ENCODE data around the gene IL17REL.

DNA sequence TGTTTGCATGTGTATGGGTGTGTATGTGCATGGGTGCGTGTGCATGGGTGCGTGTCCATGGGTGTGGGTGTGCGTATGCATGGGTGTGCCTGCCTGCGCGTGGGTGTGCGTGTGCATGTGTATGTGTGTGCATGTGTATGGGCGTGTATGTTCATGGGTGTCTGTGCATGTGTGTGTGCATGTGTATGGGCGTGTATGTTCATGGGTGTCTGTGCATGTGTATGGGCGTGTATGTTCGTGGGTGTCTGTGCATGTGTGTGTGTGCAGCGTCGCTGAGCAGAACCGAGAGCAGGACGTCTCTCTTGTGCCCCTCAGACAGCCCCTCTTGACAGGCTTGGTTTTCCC, 13.9 kb downstream of the IL17REL start:
- no peak for TF ChIP-seq EED (IDR thresholded peaks at IDR 0.05; ENCODE audit: low read depth)
- no peak for TF ChIP-seq TCF12 (IDR thresholded peaks at IDR 0.05; ENCODE audit: low read depth, low read length)
- TF ChIP-seq, protein P1, sequence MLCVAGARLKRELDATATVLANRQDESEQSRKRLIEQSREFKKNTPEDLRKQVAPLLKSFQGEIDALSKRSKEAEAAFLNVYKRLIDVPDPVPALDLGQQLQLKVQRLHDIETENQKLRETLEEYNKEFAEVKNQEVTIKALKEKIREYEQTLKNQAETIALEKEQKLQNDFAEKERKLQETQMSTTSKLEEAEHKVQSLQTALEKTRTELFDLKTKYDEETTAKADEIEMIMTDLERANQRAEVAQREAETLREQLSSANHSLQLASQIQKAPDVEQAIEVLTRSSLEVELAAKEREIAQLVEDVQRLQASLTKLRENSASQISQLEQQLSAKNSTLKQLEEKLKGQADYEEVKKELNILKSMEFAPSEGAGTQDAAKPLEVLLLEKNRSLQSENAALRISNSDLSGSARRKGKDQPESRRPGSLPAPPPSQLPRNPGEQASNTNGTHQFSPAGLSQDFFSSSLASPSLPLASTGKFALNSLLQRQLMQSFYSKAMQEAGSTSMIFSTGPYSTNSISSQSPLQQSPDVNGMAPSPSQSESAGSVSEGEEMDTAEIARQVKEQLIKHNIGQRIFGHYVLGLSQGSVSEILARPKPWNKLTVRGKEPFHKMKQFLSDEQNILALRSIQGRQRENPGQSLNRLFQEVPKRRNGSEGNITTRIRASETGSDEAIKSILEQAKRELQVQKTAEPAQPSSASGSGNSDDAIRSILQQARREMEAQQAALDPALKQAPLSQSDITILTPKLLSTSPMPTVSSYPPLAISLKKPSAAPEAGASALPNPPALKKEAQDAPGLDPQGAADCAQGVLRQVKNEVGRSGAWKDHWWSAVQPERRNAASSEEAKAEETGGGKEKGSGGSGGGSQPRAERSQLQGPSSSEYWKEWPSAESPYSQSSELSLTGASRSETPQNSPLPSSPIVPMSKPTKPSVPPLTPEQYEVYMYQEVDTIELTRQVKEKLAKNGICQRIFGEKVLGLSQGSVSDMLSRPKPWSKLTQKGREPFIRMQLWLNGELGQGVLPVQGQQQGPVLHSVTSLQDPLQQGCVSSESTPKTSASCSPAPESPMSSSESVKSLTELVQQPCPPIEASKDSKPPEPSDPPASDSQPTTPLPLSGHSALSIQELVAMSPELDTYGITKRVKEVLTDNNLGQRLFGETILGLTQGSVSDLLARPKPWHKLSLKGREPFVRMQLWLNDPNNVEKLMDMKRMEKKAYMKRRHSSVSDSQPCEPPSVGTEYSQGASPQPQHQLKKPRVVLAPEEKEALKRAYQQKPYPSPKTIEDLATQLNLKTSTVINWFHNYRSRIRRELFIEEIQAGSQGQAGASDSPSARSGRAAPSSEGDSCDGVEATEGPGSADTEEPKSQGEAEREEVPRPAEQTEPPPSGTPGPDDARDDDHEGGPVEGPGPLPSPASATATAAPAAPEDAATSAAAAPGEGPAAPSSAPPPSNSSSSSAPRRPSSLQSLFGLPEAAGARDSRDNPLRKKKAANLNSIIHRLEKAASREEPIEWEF (IDR thresholded peaks at IDR 0.05; ENCODE audit: insufficient replicate concordance, low read depth, low read length) = no peak
- no peak for TF ChIP-seq EZH2 (IDR thresholded peaks at IDR 0.05; ENCODE audit: borderline replicate concordance, control insufficient read depth, low read depth, low read length)
- TF ChIP-seq BCL11A (IDR thresholded peaks at IDR 0.05; ENCODE audit: low read depth, low read length) = no peak
- TF ChIP-seq, protein P2, sequence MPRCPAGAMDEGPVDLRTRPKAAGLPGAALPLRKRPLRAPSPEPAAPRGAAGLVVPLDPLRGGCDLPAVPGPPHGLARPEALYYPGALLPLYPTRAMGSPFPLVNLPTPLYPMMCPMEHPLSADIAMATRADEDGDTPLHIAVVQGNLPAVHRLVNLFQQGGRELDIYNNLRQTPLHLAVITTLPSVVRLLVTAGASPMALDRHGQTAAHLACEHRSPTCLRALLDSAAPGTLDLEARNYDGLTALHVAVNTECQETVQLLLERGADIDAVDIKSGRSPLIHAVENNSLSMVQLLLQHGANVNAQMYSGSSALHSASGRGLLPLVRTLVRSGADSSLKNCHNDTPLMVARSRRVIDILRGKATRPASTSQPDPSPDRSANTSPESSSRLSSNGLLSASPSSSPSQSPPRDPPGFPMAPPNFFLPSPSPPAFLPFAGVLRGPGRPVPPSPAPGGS (IDR thresholded peaks at IDR 0.05; ENCODE audit: borderline replicate concordance, insufficient read depth, low read depth, low read length, poor library complexity, severe bottlenecking) = peak; percentile 60
- TF ChIP-seq ZNF384 (IDR thresholded peaks at IDR 0.05; ENCODE audit: borderline replicate concordance, low read depth, low read length) = no peak
- no peak for TF ChIP-seq JUNB (IDR thresholded peaks at IDR 0.05)
- no peak for TF ChIP-seq NFIC (IDR thresholded peaks at IDR 0.05; ENCODE audit: low read depth, low read length)
- TF ChIP-seq, protein P3, sequence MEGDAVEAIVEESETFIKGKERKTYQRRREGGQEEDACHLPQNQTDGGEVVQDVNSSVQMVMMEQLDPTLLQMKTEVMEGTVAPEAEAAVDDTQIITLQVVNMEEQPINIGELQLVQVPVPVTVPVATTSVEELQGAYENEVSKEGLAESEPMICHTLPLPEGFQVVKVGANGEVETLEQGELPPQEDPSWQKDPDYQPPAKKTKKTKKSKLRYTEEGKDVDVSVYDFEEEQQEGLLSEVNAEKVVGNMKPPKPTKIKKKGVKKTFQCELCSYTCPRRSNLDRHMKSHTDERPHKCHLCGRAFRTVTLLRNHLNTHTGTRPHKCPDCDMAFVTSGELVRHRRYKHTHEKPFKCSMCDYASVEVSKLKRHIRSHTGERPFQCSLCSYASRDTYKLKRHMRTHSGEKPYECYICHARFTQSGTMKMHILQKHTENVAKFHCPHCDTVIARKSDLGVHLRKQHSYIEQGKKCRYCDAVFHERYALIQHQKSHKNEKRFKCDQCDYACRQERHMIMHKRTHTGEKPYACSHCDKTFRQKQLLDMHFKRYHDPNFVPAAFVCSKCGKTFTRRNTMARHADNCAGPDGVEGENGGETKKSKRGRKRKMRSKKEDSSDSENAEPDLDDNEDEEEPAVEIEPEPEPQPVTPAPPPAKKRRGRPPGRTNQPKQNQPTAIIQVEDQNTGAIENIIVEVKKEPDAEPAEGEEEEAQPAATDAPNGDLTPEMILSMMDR (IDR thresholded peaks at IDR 0.05 in 2 of 3, conservative IDR thresholded peaks at IDR 0.05 in 1 of 3; ENCODE audit: control insufficient read depth in 2 of 3, extremely low read depth in 1 of 3, insufficient read depth in 1 of 3, low read depth in 3 of 3, low read length in 3 of 3) = no peak
- TF ChIP-seq, protein P4, sequence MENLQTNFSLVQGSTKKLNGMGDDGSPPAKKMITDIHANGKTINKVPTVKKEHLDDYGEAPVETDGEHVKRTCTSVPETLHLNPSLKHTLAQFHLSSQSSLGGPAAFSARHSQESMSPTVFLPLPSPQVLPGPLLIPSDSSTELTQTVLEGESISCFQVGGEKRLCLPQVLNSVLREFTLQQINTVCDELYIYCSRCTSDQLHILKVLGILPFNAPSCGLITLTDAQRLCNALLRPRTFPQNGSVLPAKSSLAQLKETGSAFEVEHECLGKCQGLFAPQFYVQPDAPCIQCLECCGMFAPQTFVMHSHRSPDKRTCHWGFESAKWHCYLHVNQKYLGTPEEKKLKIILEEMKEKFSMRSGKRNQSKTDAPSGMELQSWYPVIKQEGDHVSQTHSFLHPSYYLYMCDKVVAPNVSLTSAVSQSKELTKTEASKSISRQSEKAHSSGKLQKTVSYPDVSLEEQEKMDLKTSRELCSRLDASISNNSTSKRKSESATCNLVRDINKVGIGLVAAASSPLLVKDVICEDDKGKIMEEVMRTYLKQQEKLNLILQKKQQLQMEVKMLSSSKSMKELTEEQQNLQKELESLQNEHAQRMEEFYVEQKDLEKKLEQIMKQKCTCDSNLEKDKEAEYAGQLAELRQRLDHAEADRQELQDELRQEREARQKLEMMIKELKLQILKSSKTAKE (IDR thresholded peaks at IDR 0.05; ENCODE audit: low read depth, poor library complexity, severe bottlenecking) = no peak
